Upper lobe of right lung (tissue), 1 donor: ENCODE results near the gene TEX30. TPM values are rescaled to one million over a fixed set of nuclear protein-coding genes. Genes with fewer than 3 reads are reported as not detected.

Experiments
- ATAC-seq: fragments of 200-7000 bp; cut with Tn5 transposase; one replicate; pipeline ENCODE4 v1.9.1; 2020; ENCODE audit warnings: mild to moderate bottlenecking, moderate library complexity
- DNase-seq: peaks from one replicate; pipeline ENCODE4 v3.0.0-alpha.2; 2020
- H3K27ac ChIP-seq: fragments of 200-600 bp; one replicate; pipeline ENCODE4 v1.8.0; 2022
- H3K27me3 ChIP-seq: fragments of 200-600 bp; one replicate; pipeline ENCODE4 v1.8.0; 2022; ENCODE audit warnings: mild to moderate bottlenecking
- H3K36me3 ChIP-seq: fragments of 200-600 bp; one replicate; pipeline ENCODE4 v1.8.0; 2022
- H3K4me1 ChIP-seq: fragments of 200-600 bp; one replicate; pipeline ENCODE4 v1.8.0; 2022
- H3K4me3 ChIP-seq: fragments of 200-600 bp; one replicate; pipeline ENCODE4 v1.8.0; 2022; ENCODE audit warnings: mild to moderate bottlenecking
- H3K9me3 ChIP-seq: fragments of 200-600 bp; one replicate; pipeline ENCODE4 v1.8.0; 2022
- CTCF ChIP-seq: fragments of 200-600 bp; IDR thresholded peaks from one replicate; pipeline ENCODE4 v1.8.0; 2022; ENCODE audit warnings: antibody characterized with exemption
- intact Hi-C: fragments of 100-400 bp; cut with DNase I; formaldehyde crosslinking; loops from one replicate; pipeline ENCODE4 v1.11.0; 2022
- total RNA-seq: library from RNA; stranded (reverse); fragmentation: NEBNext Ultra II Directional; extraction: Animal tissue kit (Norgen Biotek cat#: 25700); gene quantifications from one replicate; pipeline ENCODE4 v1.2.1, GENCODE V29; 2021
- donor health status: DM: no; HTN: yes; CAD: no; lungs with severe emphysema.

The TEX30 gene
- total RNA-seq, 1 donor from 2014 or later, result 5.8 TPM

- DNase-seq (no peak), ATAC-seq (peak; percentile 89)
- no peaks in the 10 kb centered on the region for H3K36me3 ChIP-seq
- H3K9me3 ChIP-seq, result no peaks in the 10 kb centered on the region
- peak; percentile 48 for TF ChIP-seq CTCF
- intact Hi-C loops, result no loop called here
- H3K4me3 ChIP-seq, result no peak overlapping the region
- H3K27ac ChIP-seq, result no peak overlapping the region
- peaks cover 9% of the 10 kb centered on the region for H3K4me1 ChIP-seq
- H3K27me3 ChIP-seq, result no peaks in the 10 kb centered on the region
Measured at GRCh38 chr13:102724923-102725322, 48.7 kb downstream of the TEX30 start.

- DNase-seq, result no peak
- intact Hi-C loops, result no loop called here
Measured at GRCh38 chr13:102721800-102722231, 51.8 kb downstream of the TEX30 start.

DNA sequence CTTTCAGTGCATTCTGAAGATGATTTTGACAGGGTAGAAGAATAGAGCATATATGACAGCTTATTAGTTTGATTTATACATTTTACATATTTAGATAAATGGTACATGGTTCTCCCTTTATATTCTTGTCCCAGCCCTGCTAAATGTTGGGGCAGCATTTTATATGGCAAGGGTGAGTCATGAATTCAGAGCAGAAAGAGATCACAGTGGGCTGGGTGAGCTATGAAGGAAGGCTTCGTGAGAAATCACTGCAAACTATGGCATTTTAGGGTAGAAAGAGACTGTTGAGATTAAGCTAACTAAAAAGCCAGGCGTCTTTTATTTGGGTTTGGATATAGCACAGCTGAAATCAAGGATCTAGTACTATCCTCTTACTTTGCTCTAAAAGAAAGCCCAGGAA is 54.8 kb downstream of the TEX30 start:
- Histone ChIP-seq H3K4me3 (no peak overlapping the region), H3K27ac (no peak overlapping the region), H3K4me1 (no peaks in the 10 kb centered on the region), H3K9me3 (no peaks in the 10 kb centered on the region), H3K27me3 (no peaks in the 10 kb centered on the region), H3K36me3 (no peaks in the 10 kb centered on the region)
- DNase-seq (no peak), ATAC-seq (no peak)
- TF ChIP-seq CTCF, result no peak
- intact Hi-C loops, result no loop called here

More at GRCh38 chr13:102721800-102722231, 51.8 kb downstream of the TEX30 start:
- Histone ChIP-seq H3K36me3 (no peaks in the 10 kb centered on the region), H3K4me1 (no peaks in the 10 kb centered on the region), H3K4me3 (no peak overlapping the region), H3K27me3 (no peaks in the 10 kb centered on the region), H3K9me3 (no peaks in the 10 kb centered on the region), H3K27ac (no peak overlapping the region)
- peak; percentile 7 for ATAC-seq
- no peak for TF ChIP-seq CTCF

Other genes starting within 250 kb of the TEX30 start
- 43.4 TPM for gene TPP2, start 176.8 kb downstream of the TEX30 start, total RNA-seq
- gene METTL21C, start 78.7 kb downstream of the TEX30 start, total RNA-seq, result not detected
- gene POGLUT2, start 25.2 kb upstream of the TEX30 start, total RNA-seq, result 5.1 TPM
- 16.1 TPM for gene BIVM, start 25.3 kb upstream of the TEX30 start, total RNA-seq
- 50.7 TPM for gene ERCC5, start 72.2 kb upstream of the TEX30 start, total RNA-seq